HepG2 (cell line): ENCODE results near the gene GOT2. TPM values are rescaled to one million over a fixed set of nuclear protein-coding genes. Genes with fewer than 3 reads are reported as not detected.

Experiments
- ATAC-seq: fragments of 200-7000 bp; cut with Tn5 transposase; 3 replicates; pipeline ENCODE4 v1.9.1; 2020; ENCODE audit warnings: mild to moderate bottlenecking, moderate library complexity
- BruUV-seq: library from RNA; stranded (reverse); fragments of 400-500 nt; replicated peaks from 2 replicates; lab custom pipeline; 2021; lab: Mats Ljungman, UMichigan
- CTCF ChIA-PET: fragments of 300-600 bp; formaldehyde crosslinking; extraction: SDS; loops from one replicate; lab custom pipeline; 2021; ENCODE audit warnings: low total read pairs, inconsistent platforms, low intra/inter-chr PET ratio; lab: Yijun Ruan, JAX
- POLR2A ChIA-PET: fragments of 350-600 bp; sonication (Branson Sonifier 250); formaldehyde crosslinking; loops from one replicate; lab custom pipeline; 2020; ENCODE audit warnings: antibody characterized with exemption, inconsistent platforms; lab: Yijun Ruan, JAX
- DNase-seq: peaks from one replicate; pipeline ENCODE4 v3.0.0-alpha.2; 2015; ENCODE audit warnings: low spot score
- FAIRE-seq: peaks from 3 replicates; lab custom pipeline; 2011; peaks lifted over from hg19 to GRCh38; lab: Jason Lieb, UNC
- H2AFZ ChIP-seq: one replicate; pipeline ENCODE4 v1.6.1; 2011; ENCODE audit warnings: low read length, inconsistent platforms
- H3K27ac ChIP-seq: fragments of 300-600 bp; 3 replicates; pipeline ENCODE4 v1.8.0; 2011; ENCODE audit warnings: mixed run types, mild to moderate bottlenecking, mixed read lengths, low read length, inconsistent platforms; ENCODE audit not compliant: insufficient read depth; ENCODE audit errors: extremely low read length
- H3K27me3 ChIP-seq, 2 experiments: fragments of 200-600 bp in 1 of 2; 2 replicates in 1 of 2; 3 replicates in 1 of 2; pipeline versions ENCODE4 v1.6.0 to v1.8.0; 2011; ENCODE audit warnings: low read length in 2 of 2, mild to moderate bottlenecking in 2 of 2, moderate library complexity in 2 of 2, inconsistent platforms in 1 of 2; ENCODE audit not compliant: insufficient read depth in 2 of 2, control insufficient read depth in 1 of 2
- H3K36me3 ChIP-seq, 2 experiments: fragments of 200-600 bp in 1 of 2; replicated peaks in 1 of 2; 2 replicates in 1 of 2; 3 replicates in 1 of 2; pipeline versions ENCODE4 v1.5.1 to v1.8.0; 2011; ENCODE audit warnings: low read length in 2 of 2, inconsistent platforms in 1 of 2; ENCODE audit not compliant: insufficient read depth in 2 of 2, control insufficient read depth in 1 of 2
- H3K4me1 ChIP-seq: 2 replicates; pipeline ENCODE4 v1.5.1; 2012; ENCODE audit warnings: low read length, inconsistent platforms; ENCODE audit not compliant: insufficient read depth
- H3K4me2 ChIP-seq: 2 replicates; pipeline ENCODE4 v1.6.0; 2011; ENCODE audit warnings: low read depth, low read length, inconsistent platforms
- H3K4me3 ChIP-seq, 3 experiments: fragments of 200-600 bp in 1 of 3; sonication (generic), shearing (Covaris generic) in 1 of 3; replicated peaks in 1 of 3; 2 replicates each; pipeline ENCODE4 v1.5.1; 2011 to 2016; ENCODE audit warnings: low read length in 3 of 3, inconsistent platforms in 2 of 3, low read depth in 2 of 3, mild to moderate bottlenecking in 2 of 3, control low read depth in 1 of 3, mixed read lengths in 1 of 3; ENCODE audit not compliant: insufficient read depth in 1 of 3
- H3K79me2 ChIP-seq: one replicate; pipeline ENCODE4 v1.6.1; 2011; ENCODE audit warnings: low read length, inconsistent platforms; ENCODE audit not compliant: insufficient read depth
- H3K9ac ChIP-seq: 2 replicates; pipeline ENCODE4 v1.6.0; 2011; ENCODE audit warnings: mild to moderate bottlenecking, low read depth, low read length, inconsistent platforms; ENCODE audit not compliant: insufficient read depth
- H3K9me3 ChIP-seq: 2 replicates; pipeline ENCODE4 v1.5.1; 2012; ENCODE audit warnings: mild to moderate bottlenecking, low read length
- H4K20me1 ChIP-seq: 2 replicates; pipeline ENCODE4 v1.6.0; 2011; ENCODE audit warnings: inconsistent platforms, mild to moderate bottlenecking, low read length, moderate library complexity; ENCODE audit not compliant: insufficient read depth
- TCF7L2 ChIP-seq: IDR thresholded peaks from 2 replicates; pipeline ENCODE4 v1.6.1; 2011; ENCODE audit warnings: mild to moderate bottlenecking, low read depth, low read length, moderate library complexity
- ZSCAN30 ChIP-seq: sonication (generic); formaldehyde crosslinking; IDR thresholded peaks from 2 replicates; pipeline ENCODE4 v1.5.0; 2020; ENCODE audit warnings: mild to moderate bottlenecking, missing genetic modification reagents
- WGBS: methylation state at CpG from one replicate; pipeline ENCODE4 v1.1.6; 2017; ENCODE audit warnings: low lambda C conversion rate; 5-methylcytosine and 5-hydroxymethylcytosine counted together
- in situ Hi-C: cut with HindIII; loops from 2 replicates; pipeline ENCODE4 v1.10.0; 2017; ENCODE audit warnings: low pct_unique_long_range_greater_than_20kb; ENCODE audit not compliant: extremely low pct_ligation_motif_present
- intact Hi-C: fragments of 100-400 bp; cut with micrococcal nuclease; formaldehyde crosslinking; loops from one replicate; pipeline ENCODE4 v1.10.0; 2022; ENCODE audit not compliant: unreplicated experiment
- polyA plus RNA-seq, 8 experiments: library from polyadenylated mRNA; depleted of rRNA in 3 of 8; stranded (reverse) in 7 of 8; unstranded in 1 of 8; fragments of >200 nt; fragmentation: Illumina TruSeq in 4 of 8; extraction: Trizol in 4 of 8; gene quantifications; 2 replicates each; pipeline versions ENCODE4 v1.2.1 to v1.2.3, GENCODE V29; 2011 to 2016; ENCODE audit warnings: low read depth in 4 of 8, missing spikeins in 1 of 8, mixed read lengths in 1 of 8; ENCODE audit not compliant: insufficient read depth in 1 of 8
- total RNA-seq, 5 experiments: library from RNA; depleted of rRNA; stranded (reverse); fragments of >200 nt; fragmentation: Illumina TruSeq; extraction: Trizol; gene quantifications; 2 replicates each; pipeline ENCODE4 v1.2.3, GENCODE V29; 2016; ENCODE audit warnings: low read depth in 1 of 5
- TF ChIP-seq, protein P1 (sequence below), 2 experiments: fragments of 450-650 bp in 1 of 2; sonication (generic) in 1 of 2; formaldehyde crosslinking in 1 of 2; IDR thresholded peaks; 2 replicates each; pipeline versions ENCODE4 v1.6.1 to v1.8.0; 2016 to 2022; ENCODE audit warnings: antibody characterized with exemption in 1 of 2, mild to moderate bottlenecking in 1 of 2, missing genetic modification reagents in 1 of 2

The GOT2 gene
- total and polyA plus RNA-seq, 2 of the 13 experiments (the other 11 are each of a cell fraction or from before 2014, with no cell fraction given), result 32.6 to 121 TPM

DNA sequence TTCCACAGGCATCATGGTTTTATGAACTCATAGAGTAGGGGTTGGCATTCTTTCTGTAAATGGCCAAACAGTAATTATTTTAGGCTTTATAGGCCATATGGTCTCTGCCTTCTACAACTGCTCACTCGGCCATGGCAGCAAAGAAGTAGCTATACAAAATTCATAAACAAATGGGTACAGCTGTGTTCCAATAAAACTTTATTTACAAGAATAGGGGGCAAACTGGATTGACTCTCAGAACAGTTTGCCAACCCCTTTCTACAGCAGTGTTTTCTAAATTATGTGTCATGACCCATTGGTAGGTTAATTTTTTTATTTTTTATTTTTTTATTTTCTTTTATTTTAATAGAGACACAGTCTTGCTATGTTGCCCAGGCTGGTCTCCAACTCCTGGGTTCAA, 20.4 kb downstream of the GOT2 start:
- Histone ChIP-seq H4K20me1 (no peaks in the 10 kb centered on the region), H3K27ac (no peak overlapping the region), H3K9ac (no peak overlapping the region), H3K4me2 (no peak overlapping the region), H3K36me3 (peaks cover 26 to 69% of the 10 kb centered on the region in 2 experiments; a peak in 4 of 5 replicates), H3K79me2 (no peaks in the 10 kb centered on the region), H3K27me3 (no peaks in the 10 kb centered on the region), H3K9me3 (no peaks in the 10 kb centered on the region), H3K4me3 (no peak overlapping the region), H3K4me1 (no peaks in the 10 kb centered on the region), H2AFZ (no peak overlapping the region)
- ChIA-PET POLR2A (interaction anchor here (0.8 to 1.3 kb wide), 2 partner anchors 29 to 59 kb away, joined by 3 to 4 read pairs; partner anchors contain the start of gene SLC38A7), CTCF (no interaction called here)
- in situ Hi-C loops (no loop called here), intact Hi-C loops (no loop called here)
- FAIRE-seq, result no peak
- WGBS, result 95% methylated on average over 1 of the region's 1 CpG
- DNase-seq, result no peak
- no peak for ATAC-seq
- no TSS peak for BruUV-seq
- TF ChIP-seq ZSCAN30 (no peak), TCF7L2 (no peak)
- TF ChIP-seq, protein P1, sequence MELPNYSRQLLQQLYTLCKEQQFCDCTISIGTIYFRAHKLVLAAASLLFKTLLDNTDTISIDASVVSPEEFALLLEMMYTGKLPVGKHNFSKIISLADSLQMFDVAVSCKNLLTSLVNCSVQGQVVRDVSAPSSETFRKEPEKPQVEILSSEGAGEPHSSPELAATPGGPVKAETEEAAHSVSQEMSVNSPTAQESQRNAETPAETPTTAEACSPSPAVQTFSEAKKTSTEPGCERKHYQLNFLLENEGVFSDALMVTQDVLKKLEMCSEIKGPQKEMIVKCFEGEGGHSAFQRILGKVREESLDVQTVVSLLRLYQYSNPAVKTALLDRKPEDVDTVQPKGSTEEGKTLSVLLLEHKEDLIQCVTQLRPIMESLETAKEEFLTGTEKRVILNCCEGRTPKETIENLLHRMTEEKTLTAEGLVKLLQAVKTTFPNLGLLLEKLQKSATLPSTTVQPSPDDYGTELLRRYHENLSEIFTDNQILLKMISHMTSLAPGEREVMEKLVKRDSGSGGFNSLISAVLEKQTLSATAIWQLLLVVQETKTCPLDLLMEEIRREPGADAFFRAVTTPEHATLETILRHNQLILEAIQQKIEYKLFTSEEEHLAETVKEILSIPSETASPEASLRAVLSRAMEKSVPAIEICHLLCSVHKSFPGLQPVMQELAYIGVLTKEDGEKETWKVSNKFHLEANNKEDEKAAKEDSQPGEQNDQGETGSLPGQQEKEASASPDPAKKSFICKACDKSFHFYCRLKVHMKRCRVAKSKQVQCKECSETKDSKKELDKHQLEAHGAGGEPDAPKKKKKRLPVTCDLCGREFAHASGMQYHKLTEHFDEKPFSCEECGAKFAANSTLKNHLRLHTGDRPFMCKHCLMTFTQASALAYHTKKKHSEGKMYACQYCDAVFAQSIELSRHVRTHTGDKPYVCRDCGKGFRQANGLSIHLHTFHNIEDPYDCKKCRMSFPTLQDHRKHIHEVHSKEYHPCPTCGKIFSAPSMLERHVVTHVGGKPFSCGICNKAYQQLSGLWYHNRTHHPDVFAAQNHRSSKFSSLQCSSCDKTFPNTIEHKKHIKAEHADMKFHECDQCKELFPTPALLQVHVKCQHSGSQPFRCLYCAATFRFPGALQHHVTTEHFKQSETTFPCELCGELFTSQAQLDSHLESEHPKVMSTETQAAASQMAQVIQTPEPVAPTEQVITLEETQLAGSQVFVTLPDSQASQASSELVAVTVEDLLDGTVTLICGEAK (IDR thresholded peaks at IDR 0.05), result 0 out of 2 replicates have a peak, but pooled peaks have one; percentile 18
- TF ChIP-seq, protein P1 (CRISPR knock-in tag; IDR thresholded peaks at IDR 0.05), result peak; percentile 37; the same call in 1 of the 2 replicates
